GM12874 (cell line): ENCODE measurements around the gene TCP11L1.

Experiments used
- CTCF ChIP-seq: IDR thresholded peaks from 2 replicates; pipeline ENCODE4 v1.5.1; 2011; ENCODE audit warnings: low read depth, mild to moderate bottlenecking, control low read depth, low read length, moderate library complexity; ENCODE audit not compliant: insufficient read depth

The TCP11L1 gene

GRCh38 chr11:33028537-33028914, 10.8 kb upstream of the TCP11L1 start:
- TF ChIP-seq CTCF = no peak

- no peak for TF ChIP-seq CTCF
Observed at GRCh38 chr11:33033493-33033892, 5.9 kb upstream of the TCP11L1 start.

- TF ChIP-seq CTCF = no peak
Observed at GRCh38 chr11:33035011-33035410, 4.4 kb upstream of the TCP11L1 start.

- TF ChIP-seq CTCF = no peak
Observed at GRCh38 chr11:33040033-33040861, 875 bp downstream of the TCP11L1 start.

GRCh38 chr11:33040862-33041453, 1.6 kb downstream of the TCP11L1 start:
- no peak for TF ChIP-seq CTCF

GRCh38 chr11:33043221-33043830, 4.0 kb downstream of the TCP11L1 start:
- TF ChIP-seq CTCF = no peak

- TF ChIP-seq CTCF = no peak
Observed at GRCh38 chr11:33044285-33044756, 4.9 kb downstream of the TCP11L1 start.
